Myometrial cell (primary cell): Measurements from ENCODE around the gene PIMREG. TPM values are rescaled to one million over a fixed set of nuclear protein-coding genes. Genes with fewer than 3 reads are reported as not detected.

ENCODE experiments used
- total RNA-seq: library from RNA; depleted of rRNA; stranded (reverse); fragments of >200 nt; gene quantifications from 2 replicates; pipeline ENCODE4 v1.2.3, GENCODE V29; 2015

Gene PIMREG
- total RNA-seq = 98.9 and 112 TPM in 2 replicates

GRCh38 chr17:6443692-6444570 lies at the start of gene PIMREG:
Gene PIMREG, plus strand, starts transcription at chr17:6444455. Its CDS starts 656 bp downstream, at chr17:6445111.

GRCh38 chr17:6435051-6435450 lies 9.2 kb upstream of the PIMREG start, which contains the start of gene AIPL1:
Gene AIPL1, minus strand, starts transcription at chr17:6435121. Its CDS starts 17 bp downstream, at chr17:6435104.

Other genes with a start within 250 kb of the PIMREG start
- not detected in 2 replicates for gene AIPL1, start 9.3 kb upstream of the PIMREG start, total RNA-seq
- 0.86 and 1.1 TPM in 2 replicates for gene PITPNM3, start 112.1 kb downstream of the PIMREG start, total RNA-seq
- 11.2 and 11.9 TPM in 2 replicates for gene KIAA0753, start 196.3 kb downstream of the PIMREG start, total RNA-seq
- 273 and 310 TPM in 2 replicates for gene TXNDC17, start 196.6 kb downstream of the PIMREG start, total RNA-seq
- 10.3 and 16.4 TPM in 2 replicates for gene MED31, start 207.2 kb downstream of the PIMREG start, total RNA-seq
- 0.71 and 0.86 TPM in 2 replicates for gene C17orf100, start 207.3 kb downstream of the PIMREG start, total RNA-seq